ENCODE results near the gene NXNL1. TPM values are rescaled to one million over a fixed set of nuclear protein-coding genes. Genes with fewer than 3 reads are reported as not detected.

Gene NXNL1
- total RNA-seq, 1 experiment from 2014 or later, result not detected

DNA sequence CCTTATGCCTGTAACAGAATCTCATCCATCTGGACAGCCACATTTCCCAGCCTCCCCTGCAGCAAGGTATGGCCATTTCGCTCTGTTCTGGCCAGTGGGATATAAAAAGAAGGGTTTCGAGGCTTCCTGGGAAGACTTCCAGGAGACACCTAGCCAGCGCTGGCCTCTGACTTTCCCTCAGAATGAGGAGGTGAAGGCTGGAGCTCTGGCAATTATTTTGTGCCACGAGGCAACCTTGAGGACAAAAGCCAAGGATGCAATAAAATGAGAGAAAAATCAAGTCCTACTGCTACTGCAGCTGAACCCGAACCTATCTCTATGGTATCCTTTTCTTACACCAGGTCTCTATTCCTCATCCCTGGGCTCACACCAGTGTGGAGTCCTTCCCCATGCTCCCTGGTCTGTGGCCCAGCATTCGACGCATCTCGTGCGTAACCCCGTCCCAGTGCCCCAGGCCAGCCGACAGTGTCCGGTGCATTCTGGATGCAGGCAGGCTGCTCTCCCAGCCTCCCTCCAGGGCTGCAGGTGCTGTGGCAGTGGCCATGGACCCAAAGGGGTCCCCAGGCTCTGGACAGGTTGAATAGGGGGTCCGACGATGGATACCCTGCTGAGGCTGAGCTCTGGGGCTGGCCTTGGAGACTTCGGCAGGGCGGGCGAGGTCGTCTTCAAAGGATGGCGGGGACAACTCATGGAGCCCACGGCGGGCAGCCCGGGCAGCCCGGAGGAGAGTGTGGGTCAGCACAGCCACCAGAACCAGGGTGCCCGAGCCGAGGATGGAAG is 24.4 kb downstream of the NXNL1 start:
- CTCF ChIA-PET, result no interaction called here
- Histone ChIP-seq H3F3A (ENCODE audit: low read length, unreplicated experiment) (no peaks in the 10 kb centered on the region), H2AFZ (ENCODE audit: low read length) (no peak overlapping the region), H3K36me3 (ENCODE audit: low read depth, low read length) (no peaks in the 10 kb centered on the region), H3K9me2 (replicated peaks; ENCODE audit: low read length) (no peaks in the 10 kb centered on the region), H3K4me2 (ENCODE audit: low read length) (no peak overlapping the region), H3K9ac (ENCODE audit: low read length) (no peak overlapping the region), H3K27me3 (ENCODE audit: low read length) (no peaks in the 10 kb centered on the region), H3K27ac (ENCODE audit: low read length) (no peak overlapping the region), H3K4me3 (ENCODE audit: low read length) (no peak overlapping the region), H3K79me2 (ENCODE audit: low read length) (no peaks in the 10 kb centered on the region), H4K20me1 (ENCODE audit: low read length) (no peaks in the 10 kb centered on the region), H3K4me1 (ENCODE audit: insufficient read depth, low read length) (no peaks in the 10 kb centered on the region), H3K9me3 (ENCODE audit: low read length) (no peaks in the 10 kb centered on the region)
- POLR2A ChIA-PET (ENCODE audit: unreplicated experiment), result no interaction called here
- DNase-seq, result no peak
- no peak for ATAC-seq
- no peak for TF ChIP-seq EZH2phosphoT487 (IDR thresholded peaks at IDR 0.05; ENCODE audit: borderline replicate concordance, low read length)
- intact Hi-C loops (cut with micrococcal nuclease), result no loop called here
- no TSS peak for BruUV-seq (replicated peaks)

DNA sequence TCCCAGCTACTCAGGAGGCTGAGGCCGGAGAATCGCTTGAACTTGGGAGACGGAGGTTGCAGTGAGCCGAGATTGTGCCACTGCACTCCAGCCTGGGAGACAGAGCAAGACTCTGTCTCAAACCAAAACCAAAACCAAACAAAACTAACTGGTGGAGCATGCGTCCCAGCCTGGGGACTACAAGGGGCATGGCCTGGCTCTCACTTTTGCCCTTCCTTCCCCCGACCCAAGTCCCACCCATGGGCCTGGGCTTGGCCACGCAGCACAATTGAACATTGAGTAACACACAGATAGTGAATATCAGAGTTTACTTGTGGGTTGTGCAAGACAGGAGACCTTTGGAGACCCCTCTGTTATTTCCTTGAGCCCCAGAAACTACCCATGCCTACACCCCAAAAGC is 25.5 kb downstream of the NXNL1 start:
- H3K9me3 ChIP-seq (ENCODE audit: low read length), result no peaks in the 10 kb centered on the region
- intact Hi-C loops (cut with micrococcal nuclease), result no loop called here
- H3F3A ChIP-seq (ENCODE audit: low read length, unreplicated experiment), result no peaks in the 10 kb centered on the region
- POLR2A ChIA-PET (ENCODE audit: unreplicated experiment), result no interaction called here
- TF ChIP-seq EZH2 (IDR thresholded peaks at IDR 0.05; ENCODE audit: low read length, unreplicated experiment) (no peak), CTCF (conservative IDR thresholded peaks at IDR 0.05; ENCODE audit: low read depth, low read length) (no peak), EZH2phosphoT487 (IDR thresholded peaks at IDR 0.05; ENCODE audit: borderline replicate concordance, low read length) (no peak)
- H2AFZ ChIP-seq (ENCODE audit: low read length), result no peak overlapping the region
- CTCF ChIA-PET, result no interaction called here
- no peak overlapping the region for H3K4me2 ChIP-seq (ENCODE audit: low read length)
- H3K27ac ChIP-seq (ENCODE audit: low read length), result no peak overlapping the region
- BruUV-seq (replicated peaks), result no TSS peak
- no peak overlapping the region for H3K9ac ChIP-seq (ENCODE audit: low read length)
- ATAC-seq, result no peak
- no peaks in the 10 kb centered on the region for H3K79me2 ChIP-seq (ENCODE audit: low read length)
- H3K4me3 ChIP-seq (ENCODE audit: low read length), result no peak overlapping the region
- H3K9me2 ChIP-seq (replicated peaks; ENCODE audit: low read length), result no peaks in the 10 kb centered on the region
- DNase-seq, result no peak
- H3K36me3 ChIP-seq (ENCODE audit: low read depth, low read length), result no peaks in the 10 kb centered on the region
- no peaks in the 10 kb centered on the region for H4K20me1 ChIP-seq (ENCODE audit: low read length)
- no peaks in the 10 kb centered on the region for H3K27me3 ChIP-seq (ENCODE audit: low read length)
- no peaks in the 10 kb centered on the region for H3K4me1 ChIP-seq (ENCODE audit: insufficient read depth, low read length)

- POLR2A ChIA-PET (ENCODE audit: unreplicated experiment), result no interaction called here
- ATAC-seq, result no peak
- Histone ChIP-seq H3K9ac (ENCODE audit: low read length) (no peak overlapping the region), H3K4me2 (ENCODE audit: low read length) (no peak overlapping the region), H3K79me2 (ENCODE audit: low read length) (no peaks in the 10 kb centered on the region), H3K9me3 (ENCODE audit: low read length) (no peaks in the 10 kb centered on the region), H3K27me3 (ENCODE audit: low read length) (no peaks in the 10 kb centered on the region), H3F3A (ENCODE audit: low read length, unreplicated experiment) (no peaks in the 10 kb centered on the region), H2AFZ (ENCODE audit: low read length) (no peak overlapping the region), H3K27ac (ENCODE audit: low read length) (no peak overlapping the region), H3K4me3 (ENCODE audit: low read length) (no peak overlapping the region), H3K4me1 (ENCODE audit: insufficient read depth, low read length) (no peaks in the 10 kb centered on the region), H4K20me1 (ENCODE audit: low read length) (no peaks in the 10 kb centered on the region), H3K9me2 (replicated peaks; ENCODE audit: low read length) (no peaks in the 10 kb centered on the region), H3K36me3 (ENCODE audit: low read depth, low read length) (no peaks in the 10 kb centered on the region)
- no peak for TF ChIP-seq EZH2phosphoT487 (IDR thresholded peaks at IDR 0.05; ENCODE audit: borderline replicate concordance, low read length)
- TF ChIP-seq EZH2 (IDR thresholded peaks at IDR 0.05; ENCODE audit: low read length, unreplicated experiment), result no peak
- no peak for TF ChIP-seq CTCF (conservative IDR thresholded peaks at IDR 0.05; ENCODE audit: low read depth, low read length)
- no peak for DNase-seq
- intact Hi-C loops (cut with micrococcal nuclease), result no loop called here
- no TSS peak for BruUV-seq (replicated peaks)
- CTCF ChIA-PET, result interaction anchor here (0.6 kb wide), 1 partner anchor 1365 kb away, joined by 5 read pairs; no protein-coding TSS in a partner anchor
Measured at GRCh38 chr19:17431417-17431816, 29.3 kb downstream of the NXNL1 start.

Data from PC-3 (cell line).